ENCODE measurements around the gene MYO3B. TPM values are rescaled to one million over a fixed set of nuclear protein-coding genes. Genes with fewer than 3 reads are reported as not detected.
A peak's percentile ranks its signal among the peaks of the same experiment; 100 is the strongest.
"Not testable (repeated sequence)": the region's sequence is repeated elsewhere in the genome, so short reads cannot be mapped to it uniquely, and the experiment has no call there.

The MYO3B gene
- total RNA-seq, 8 experiments from 2014 or later, result 0.11 to 5.1 (median 0.98) TPM

DNA sequence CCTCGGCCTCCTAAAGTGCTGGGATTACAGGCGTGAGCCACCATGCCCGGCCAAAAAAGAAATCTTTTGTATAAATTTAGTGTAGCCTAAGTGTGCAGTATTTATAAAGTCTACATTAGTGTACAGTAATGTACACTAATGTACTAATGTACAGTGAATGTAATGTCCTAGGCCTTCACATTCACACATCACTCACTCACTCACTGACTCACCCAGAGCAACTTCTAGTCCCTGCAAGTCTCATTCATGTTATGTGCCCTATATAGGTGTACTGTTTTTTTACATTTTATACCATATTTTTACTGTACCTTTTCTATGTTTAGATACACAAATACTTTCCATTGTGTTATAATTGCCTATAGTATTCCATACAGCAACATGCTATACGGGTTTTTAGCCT lies 254.9 kb downstream of the MYO3B start:
- ATAC-seq (replicated peaks in 6 of 8), result no peak
- in situ Hi-C loops (cut with MboI; ENCODE audit: low pct_unique_long_range_greater_than_20kb in 2 of 9, low sequenced_read_pairs in 9 of 9, unreplicated experiment in 9 of 9), result no loop called here
- WGBS, 10 experiments, result 43 to 100% (median 83%) methylated on average over 1 to 3 of the region's 4 CpGs; no CpG with 5 or more reads in 1 of the 10 experiments
- Histone ChIP-seq H3K27ac (no peak overlapping the region), H3K4me3 (no peak overlapping the region), H3K4me1 (replicated peaks in 1 of 2) (peaks cover 0 to 3% of the 10 kb centered on the region in 2 donors)

DNA sequence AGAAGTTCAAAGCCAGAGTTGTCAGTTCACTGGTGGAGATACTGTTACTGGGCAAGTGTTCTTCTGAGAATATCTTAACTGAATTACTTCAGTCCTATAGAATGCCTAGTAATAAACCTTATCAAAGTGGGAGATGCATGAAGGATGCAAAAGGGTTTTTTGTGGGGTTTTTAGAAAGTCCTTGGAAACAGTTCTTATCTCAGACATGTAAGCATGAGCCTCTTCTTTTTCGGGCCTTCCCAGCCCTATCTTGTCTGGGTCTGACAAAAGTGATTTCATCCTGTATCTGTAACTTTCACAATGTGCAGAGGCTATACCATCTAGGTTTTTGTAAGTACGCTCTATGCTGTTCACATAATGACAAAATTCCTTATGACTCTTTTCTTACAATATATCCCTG lies 255.5 kb downstream of the MYO3B start:
- WGBS, 10 experiments, result 75 to 100% (median 86%) methylated on average over 1 to 2 of the region's 2 CpGs; no CpG with 5 or more reads in 3 of the 10 experiments
- Histone ChIP-seq H3K4me3 (no peak overlapping the region), H3K27ac (no peak overlapping the region), H3K4me1 (replicated peaks in 1 of 2) (peaks cover 0 to 3% of the 10 kb centered on the region in 2 donors)
- no peak for ATAC-seq (replicated peaks in 6 of 8)
- in situ Hi-C loops (cut with MboI; ENCODE audit: low pct_unique_long_range_greater_than_20kb in 2 of 9, low sequenced_read_pairs in 9 of 9, unreplicated experiment in 9 of 9), result no loop called here

DNA sequence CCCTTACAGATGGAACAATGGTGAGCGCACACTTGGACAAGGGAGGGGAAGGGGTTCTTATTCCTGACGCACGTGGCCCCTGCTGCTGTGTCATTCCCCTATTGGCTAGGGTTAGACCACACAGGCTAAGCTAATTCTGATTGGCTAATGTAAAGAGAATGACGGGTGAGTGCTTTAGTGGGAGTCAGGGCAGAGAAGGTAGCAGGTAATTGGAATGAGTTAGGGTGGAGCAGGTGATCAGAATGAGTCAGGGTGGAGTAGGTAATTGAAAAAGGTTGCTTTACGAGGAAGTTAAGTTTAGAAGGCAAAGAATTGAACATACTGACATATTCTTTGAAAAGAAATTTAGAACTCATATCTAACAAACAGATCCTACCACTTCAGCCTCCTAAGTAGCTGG lies 256.4 kb downstream of the MYO3B start:
- ATAC-seq (replicated peaks in 6 of 8), result not testable (repeated sequence)
- WGBS, 10 experiments, result 56 to 100% (median 88%) methylated on average over 1 to 5 of the region's 5 CpGs; no CpG with 5 or more reads in 1 of the 10 experiments

DNA sequence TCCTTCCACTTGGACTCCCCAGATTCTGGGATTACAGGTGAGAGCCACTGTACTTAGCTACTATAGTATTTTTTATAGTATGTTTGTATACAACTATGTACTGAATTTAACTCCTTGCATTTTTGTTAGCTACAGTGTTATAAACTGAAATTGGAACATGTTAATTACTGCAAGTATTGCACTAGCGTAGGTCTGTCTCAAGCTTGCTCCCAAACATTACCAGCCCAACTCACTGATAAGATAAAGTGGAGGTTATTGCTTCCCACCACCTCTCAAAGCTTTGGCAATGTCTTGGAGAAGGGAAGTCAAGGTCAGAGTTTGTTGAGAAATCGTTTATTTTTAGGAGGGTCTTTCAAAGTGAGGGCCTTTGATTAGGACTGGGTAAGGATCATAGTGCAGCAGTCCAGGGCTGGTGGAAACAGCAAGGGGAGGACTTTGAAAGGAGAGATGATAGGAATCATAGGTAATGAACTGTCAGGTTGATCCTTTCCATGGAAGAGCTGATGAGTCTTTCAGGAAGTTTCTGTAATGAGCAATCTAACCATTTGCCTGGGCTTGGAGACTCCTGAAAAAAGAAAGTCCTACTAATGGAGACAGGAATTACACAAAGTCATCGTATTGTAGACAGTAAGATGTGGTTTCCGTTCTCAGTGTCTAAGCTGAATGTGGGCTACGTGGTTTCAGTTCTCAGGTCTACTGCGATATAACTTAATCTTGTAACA lies 257.1 kb downstream of the MYO3B start:
- Histone ChIP-seq H3K4me1 (replicated peaks in 1 of 2) (peaks cover 0 to 3% of the 10 kb centered on the region in 2 donors), H3K4me3 (no peak overlapping the region), H3K27ac (no peak overlapping the region)
- ATAC-seq (replicated peaks in 6 of 8), result no peak
- in situ Hi-C loops (cut with MboI; ENCODE audit: low pct_unique_long_range_greater_than_20kb in 2 of 9, low sequenced_read_pairs in 9 of 9, unreplicated experiment in 9 of 9), result no loop called here
- WGBS, 10 experiments, result 29 to 100% (median 64%) methylated on average over 2 to 6 of the region's 6 CpGs; no CpG with 5 or more reads in 1 of the 10 experiments

More for the DNA sequence above, 256.4 kb downstream of the MYO3B start:
- in situ Hi-C loops (cut with MboI; ENCODE audit: low pct_unique_long_range_greater_than_20kb in 2 of 9, low sequenced_read_pairs in 9 of 9, unreplicated experiment in 9 of 9); H3K4me1 ChIP-seq (replicated peaks in 1 of 2); H3K27ac ChIP-seq; H3K4me3 ChIP-seq: not testable (repeated sequence)

DNA sequence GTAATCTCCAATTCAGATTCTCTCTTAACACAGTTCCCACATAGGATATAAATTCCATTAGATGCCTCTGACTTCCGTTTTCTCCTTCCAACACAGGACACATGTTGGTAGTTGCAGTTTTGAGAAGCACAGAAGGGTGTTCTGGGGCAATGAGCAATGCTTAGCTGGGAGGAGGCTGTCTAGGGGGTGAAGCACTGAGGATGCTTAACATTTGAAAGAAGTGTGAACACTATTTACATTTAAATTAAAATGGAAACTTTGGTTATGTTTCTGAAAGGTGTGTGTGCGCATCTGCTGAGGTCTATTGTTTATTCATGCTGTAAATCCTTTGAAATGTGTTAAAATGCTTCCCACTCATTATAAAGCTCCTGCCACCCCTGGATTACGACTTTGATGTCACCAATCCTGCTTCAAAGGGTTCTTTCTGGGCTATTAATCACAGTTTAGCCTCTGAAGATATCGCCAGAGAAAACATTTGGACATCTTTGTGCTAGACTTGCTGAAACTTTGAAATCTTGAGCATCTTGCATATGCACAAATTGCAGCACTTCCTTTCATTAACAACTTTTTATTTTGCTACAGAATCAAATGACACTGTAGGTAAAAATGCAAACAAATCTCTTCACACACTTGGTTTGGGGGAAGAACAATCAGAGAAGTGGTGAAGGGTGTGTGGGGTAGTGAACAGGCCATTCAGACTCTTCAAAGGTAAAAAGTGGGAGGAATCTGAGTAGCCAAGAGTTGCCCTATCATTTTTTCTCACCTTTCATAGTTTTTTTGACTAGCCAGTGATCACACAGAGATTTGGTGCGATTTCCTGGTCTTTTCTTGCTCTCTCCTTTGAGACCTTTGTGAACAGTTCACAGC lies 258.4 kb downstream of the MYO3B start:
- in situ Hi-C loops (cut with MboI; ENCODE audit: low pct_unique_long_range_greater_than_20kb in 2 of 9, low sequenced_read_pairs in 9 of 9, unreplicated experiment in 9 of 9), result no loop called here
- 0 to 37% (median 10%) methylated on average over 1 to 5 of the region's 5 CpGs for WGBS, 10 experiments
- Histone ChIP-seq H3K4me3 (no peak overlapping the region), H3K27ac (no peak overlapping the region), H3K4me1 (replicated peaks in 1 of 2) (peaks cover 0 to 3% of the 10 kb centered on the region in 2 donors)
- peak in 6 of 8 experiments; percentile 40 to 89 (median 51) for ATAC-seq (replicated peaks in 6 of 8)

DNA sequence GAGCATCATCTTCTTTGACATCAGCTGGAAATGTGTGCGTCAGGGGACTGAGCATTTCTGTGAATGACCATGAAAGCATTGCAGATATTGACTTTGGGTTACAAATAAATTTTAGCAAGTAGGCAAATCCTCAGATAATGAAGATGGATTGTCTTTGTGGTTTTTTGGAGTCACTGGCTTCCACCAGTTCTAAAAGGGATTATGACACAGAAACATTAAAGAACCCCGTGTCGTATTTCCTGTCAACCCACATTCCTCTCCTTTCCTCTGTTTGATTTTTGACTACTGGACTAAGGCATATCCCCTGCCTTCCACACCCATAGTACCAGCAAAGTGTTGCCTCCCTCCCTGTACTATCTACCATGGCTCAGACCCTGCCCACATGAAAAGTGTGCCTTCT lies 268.1 kb downstream of the MYO3B start:
- in situ Hi-C loops (cut with MboI; ENCODE audit: low pct_unique_long_range_greater_than_20kb in 2 of 9, low sequenced_read_pairs in 9 of 9, unreplicated experiment in 9 of 9), result no loop called here
- Histone ChIP-seq H3K27ac (no peak overlapping the region), H3K4me1 (replicated peaks in 1 of 2) (no peaks in the 10 kb centered on the region), H3K4me3 (no peak overlapping the region)
- no peak for ATAC-seq (replicated peaks in 6 of 8)
- 62 to 100% (median 83%) methylated on average over 1 to 3 of the region's 3 CpGs; no CpG with 5 or more reads in 2 of the 10 experiments for WGBS, 10 experiments

DNA sequence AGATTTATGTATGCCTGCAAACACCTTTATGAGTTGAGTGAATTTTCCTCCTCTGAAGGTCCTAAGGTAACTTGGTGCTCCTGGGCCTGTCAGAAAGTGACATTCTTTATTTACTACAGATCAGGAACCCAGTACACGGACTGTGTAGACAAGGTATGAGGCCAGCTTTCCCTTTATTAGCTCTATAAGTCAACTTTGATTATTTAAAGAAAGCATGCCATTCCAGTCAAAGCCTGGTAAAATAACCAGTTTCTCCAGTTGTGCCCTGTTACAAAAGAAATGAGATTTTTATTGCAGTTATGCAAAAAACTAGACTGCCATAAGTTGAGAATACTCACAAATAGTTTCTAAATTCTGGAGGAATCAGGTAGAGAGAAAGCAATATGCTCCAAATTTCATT lies 271.1 kb downstream of the MYO3B start:
- H3K4me1 ChIP-seq (replicated peaks in 1 of 2), result no peaks in the 10 kb centered on the region
- no peak for ATAC-seq (replicated peaks in 6 of 8)
- no peak overlapping the region for H3K4me3 ChIP-seq
- H3K27ac ChIP-seq, result no peak overlapping the region
- WGBS, 10 experiments, result 13 to 100% (median 78%) methylated on average over 1 of the region's 1 CpG; no CpG with 5 or more reads in 1 of the 10 experiments
- in situ Hi-C loops (cut with MboI; ENCODE audit: low pct_unique_long_range_greater_than_20kb in 2 of 9, low sequenced_read_pairs in 9 of 9, unreplicated experiment in 9 of 9), result no loop called here

DNA sequence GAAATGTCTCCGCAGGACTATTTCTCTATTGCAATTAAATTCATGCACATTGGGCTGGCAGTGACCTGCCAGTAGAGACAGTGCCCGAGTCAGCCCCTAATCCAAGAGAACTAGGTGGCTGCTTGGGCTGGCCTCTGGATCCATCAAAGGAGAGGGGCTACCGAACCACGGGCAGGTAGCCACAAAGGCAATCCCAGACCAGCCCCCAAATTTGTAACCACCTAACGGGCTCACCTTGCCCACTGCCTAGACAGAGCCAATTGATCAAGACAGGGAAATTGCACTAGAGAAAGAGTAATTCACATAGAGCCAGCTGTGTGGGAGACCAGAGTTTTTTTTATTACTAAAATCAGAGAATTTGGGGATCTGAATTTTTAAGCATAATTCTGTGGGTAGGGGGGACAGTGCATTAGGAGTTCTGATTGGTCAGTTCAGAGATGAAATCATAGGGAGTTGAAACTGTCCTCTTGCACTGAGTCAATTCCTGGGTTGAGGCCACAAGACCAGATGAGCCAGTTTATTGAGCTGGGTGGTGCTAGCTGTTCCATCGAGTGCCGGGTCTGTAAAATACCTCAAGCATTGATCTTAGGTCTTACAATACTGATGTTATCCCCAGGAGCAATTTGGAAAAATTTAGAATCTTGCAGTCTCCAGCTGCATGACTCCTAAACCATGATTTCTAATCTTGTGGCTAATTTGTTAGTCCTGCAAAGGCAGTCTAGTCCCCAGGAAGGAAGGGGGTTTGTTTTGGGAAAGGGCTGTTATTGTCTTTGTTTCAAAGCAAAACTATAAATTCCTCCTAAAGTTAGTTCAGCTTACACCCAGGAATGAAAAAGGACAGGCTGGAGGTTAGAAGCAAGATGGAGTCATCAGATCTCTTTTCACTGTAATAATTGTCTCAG lies 276.8 kb downstream of the MYO3B start:
- in situ Hi-C loops (cut with MboI; ENCODE audit: low pct_unique_long_range_greater_than_20kb in 2 of 9, low sequenced_read_pairs in 9 of 9, unreplicated experiment in 9 of 9), result no loop called here
- no peak overlapping the region for H3K4me3 ChIP-seq
- H3K4me1 ChIP-seq (replicated peaks in 1 of 2), result no peaks in the 10 kb centered on the region
- 70 to 100% (median 89%) methylated on average over 2 to 5 of the region's 7 CpGs; no CpG with 5 or more reads in 4 of the 10 experiments for whole genome bisulfite sequencing, 10 experiments
- H3K27ac ChIP-seq, result no peak overlapping the region
- no peak for ATAC-seq (replicated peaks in 6 of 8)

DNA sequence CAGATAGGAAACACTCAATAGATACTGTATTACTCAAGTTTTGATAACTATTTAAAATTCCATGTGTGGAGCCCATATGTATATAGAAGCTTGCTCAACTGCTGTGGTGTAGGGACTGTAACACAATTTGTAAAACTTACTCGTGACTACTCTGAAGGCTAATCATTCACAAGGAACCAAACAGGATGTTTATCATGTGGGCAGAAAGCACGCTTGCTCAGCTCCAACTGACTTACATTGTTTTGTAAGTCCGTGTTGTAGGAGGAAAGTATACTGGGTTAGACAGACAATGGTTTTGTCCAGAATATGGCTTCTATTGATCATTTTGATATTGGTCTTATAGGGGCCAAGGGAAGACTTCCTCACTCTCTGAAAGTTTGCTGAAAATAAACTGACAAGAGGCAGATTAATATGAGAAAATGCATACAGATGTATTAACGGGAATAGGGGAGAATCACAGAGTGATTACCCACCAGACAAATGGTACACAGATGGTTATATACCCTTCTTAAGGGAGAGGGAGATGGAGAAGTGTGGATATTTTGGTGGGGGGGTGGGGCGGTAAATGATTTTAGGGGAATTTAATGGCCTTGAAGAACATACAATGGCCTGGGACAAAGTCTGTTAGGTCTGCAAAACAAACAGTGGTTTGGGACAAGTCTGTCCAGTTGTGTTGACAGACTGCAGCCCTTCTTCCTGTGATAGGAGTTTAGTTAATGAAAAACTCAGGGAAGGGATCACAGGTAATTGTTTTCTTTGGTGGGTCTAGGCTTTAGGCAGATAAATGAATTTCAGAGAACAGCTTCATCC lies 277.9 kb downstream of the MYO3B start:
- no peak overlapping the region for H3K27ac ChIP-seq
- in situ Hi-C loops (cut with MboI; ENCODE audit: low pct_unique_long_range_greater_than_20kb in 2 of 9, low sequenced_read_pairs in 9 of 9, unreplicated experiment in 9 of 9), result no loop called here
- 17 to 91% (median 66%) methylated on average over 2 to 5 of the region's 5 CpGs; no CpG with 5 or more reads in 2 of the 10 experiments for WGBS, 10 experiments
- no peak for ATAC-seq (replicated peaks in 6 of 8)
- no peak overlapping the region for H3K4me3 ChIP-seq
- no peaks in the 10 kb centered on the region for H3K4me1 ChIP-seq (replicated peaks in 1 of 2)

DNA sequence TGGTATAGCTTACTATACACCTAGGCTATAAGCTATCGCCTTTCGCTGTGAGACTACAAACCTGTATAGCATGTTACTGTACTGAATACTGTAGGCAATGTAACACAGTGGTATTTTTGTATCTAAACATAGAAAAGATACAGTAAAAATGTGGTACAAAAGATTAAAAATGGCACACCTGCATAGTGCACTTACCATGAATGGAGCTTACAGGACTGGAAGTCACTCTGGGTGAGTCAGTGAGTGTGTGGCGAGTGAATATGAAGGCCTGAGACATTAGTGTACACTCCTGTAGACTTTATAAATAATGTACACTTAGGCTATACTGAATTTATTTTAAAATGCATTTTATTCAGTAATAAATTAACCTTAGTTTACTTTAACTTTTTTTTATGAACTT lies 279.0 kb downstream of the MYO3B start:
- no peak overlapping the region for H3K4me3 ChIP-seq
- no peaks in the 10 kb centered on the region for H3K4me1 ChIP-seq (replicated peaks in 1 of 2)
- 63 to 100% (median 90%) methylated on average over 1 to 3 of the region's 3 CpGs; no CpG with 5 or more reads in 1 of the 10 experiments for WGBS, 10 experiments
- H3K27ac ChIP-seq, result no peak overlapping the region
- in situ Hi-C loops (cut with MboI; ENCODE audit: low pct_unique_long_range_greater_than_20kb in 2 of 9, low sequenced_read_pairs in 9 of 9, unreplicated experiment in 9 of 9), result no loop called here
- no peak for ATAC-seq (replicated peaks in 6 of 8)

DNA sequence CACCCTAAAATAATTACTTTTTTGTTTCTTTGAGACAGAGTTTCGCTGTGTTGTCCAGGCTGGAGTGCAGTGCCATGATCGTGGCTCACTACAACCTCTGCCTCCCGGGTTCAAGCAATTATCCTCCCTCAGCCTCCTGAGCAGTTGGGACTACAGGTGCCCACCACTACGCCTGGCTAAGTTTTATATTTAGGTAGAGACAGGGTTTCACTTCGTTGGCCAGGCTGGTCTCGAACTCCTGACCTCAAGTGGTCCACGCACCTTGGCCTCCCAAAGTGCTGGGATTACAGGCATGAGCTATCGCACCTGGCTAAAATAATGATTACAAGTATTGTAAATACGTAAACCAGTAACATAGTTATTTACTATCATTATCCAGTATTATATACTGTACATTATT lies 279.8 kb downstream of the MYO3B start:
- no peak for ATAC-seq (replicated peaks in 6 of 8)

DNA sequence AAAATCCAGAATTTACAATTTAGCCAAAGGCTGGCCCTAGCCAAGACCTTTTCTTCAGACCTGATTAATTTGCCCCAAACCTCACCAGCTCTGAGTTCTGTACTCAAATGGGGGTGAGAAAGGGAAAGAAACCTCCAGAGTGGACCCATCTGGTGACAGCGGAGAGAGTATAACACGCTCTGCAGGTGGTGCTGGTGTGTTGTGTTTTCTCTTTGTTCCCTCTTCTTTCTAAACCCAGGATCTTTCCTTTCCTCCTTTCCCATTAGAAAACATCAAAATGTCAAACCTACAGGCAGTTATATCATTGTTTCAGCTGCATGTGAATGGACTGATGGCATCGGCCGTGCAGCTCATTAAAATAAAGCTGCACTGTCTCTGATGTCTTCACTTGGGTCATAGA lies 283.9 kb downstream of the MYO3B start:
- 42 to 100% (median 66%) methylated on average over 1 to 4 of the region's 4 CpGs; no CpG with 5 or more reads in 3 of the 10 experiments for WGBS, 10 experiments
- Histone ChIP-seq H3K4me3 (no peak overlapping the region), H3K4me1 (replicated peaks in 1 of 2) (no peaks in the 10 kb centered on the region), H3K27ac (no peak overlapping the region)
- ATAC-seq (replicated peaks in 6 of 8), result peak in 1 of 8 experiments; percentile 29
- in situ Hi-C loops (cut with MboI; ENCODE audit: low pct_unique_long_range_greater_than_20kb in 2 of 9, low sequenced_read_pairs in 9 of 9, unreplicated experiment in 9 of 9), result no loop called here

More for the DNA sequence above, 279.8 kb downstream of the MYO3B start:
- Histone ChIP-seq H3K27ac (no peak overlapping the region), H3K4me1 (replicated peaks in 1 of 2) (no peaks in the 10 kb centered on the region), H3K4me3 (no peak overlapping the region)
- in situ Hi-C loops (cut with MboI; ENCODE audit: low pct_unique_long_range_greater_than_20kb in 2 of 9, low sequenced_read_pairs in 9 of 9, unreplicated experiment in 9 of 9), result no loop called here
- WGBS, 10 experiments, result 53 to 100% (median 91%) methylated on average over 3 to 8 of the region's 9 CpGs; no CpG with 5 or more reads in 1 of the 10 experiments

All from motor neuron (in vitro differentiated cells).